GF-D8 (cell line): ENCODE measurements around the gene PBX4.

Experiments used
- DNase-seq: peaks from one replicate; lab custom pipeline; 2025; lab: John Stamatoyannopoulos, UW

The PBX4 gene

DNA sequence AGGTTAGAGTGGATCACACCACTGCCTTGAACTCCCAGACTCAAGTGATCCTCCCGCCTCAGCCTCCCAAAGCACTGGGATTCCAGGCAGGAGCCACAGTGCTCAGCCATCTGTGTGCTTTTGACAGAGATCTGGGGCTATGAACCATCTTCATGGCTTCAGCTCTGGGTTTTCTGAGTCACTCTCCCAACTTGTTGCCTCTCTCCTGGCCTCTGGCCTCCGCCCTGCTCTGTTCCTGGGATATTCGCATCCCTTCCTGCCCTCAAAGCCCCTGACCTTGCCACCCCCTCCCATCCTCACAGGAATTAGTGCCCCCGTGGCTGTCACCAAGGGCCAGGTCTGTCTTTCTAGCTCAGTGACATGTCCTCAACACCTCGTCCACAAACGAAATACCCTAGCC lies 30.7 kb upstream of the PBX4 start:
- no peak for DNase-seq

DNA sequence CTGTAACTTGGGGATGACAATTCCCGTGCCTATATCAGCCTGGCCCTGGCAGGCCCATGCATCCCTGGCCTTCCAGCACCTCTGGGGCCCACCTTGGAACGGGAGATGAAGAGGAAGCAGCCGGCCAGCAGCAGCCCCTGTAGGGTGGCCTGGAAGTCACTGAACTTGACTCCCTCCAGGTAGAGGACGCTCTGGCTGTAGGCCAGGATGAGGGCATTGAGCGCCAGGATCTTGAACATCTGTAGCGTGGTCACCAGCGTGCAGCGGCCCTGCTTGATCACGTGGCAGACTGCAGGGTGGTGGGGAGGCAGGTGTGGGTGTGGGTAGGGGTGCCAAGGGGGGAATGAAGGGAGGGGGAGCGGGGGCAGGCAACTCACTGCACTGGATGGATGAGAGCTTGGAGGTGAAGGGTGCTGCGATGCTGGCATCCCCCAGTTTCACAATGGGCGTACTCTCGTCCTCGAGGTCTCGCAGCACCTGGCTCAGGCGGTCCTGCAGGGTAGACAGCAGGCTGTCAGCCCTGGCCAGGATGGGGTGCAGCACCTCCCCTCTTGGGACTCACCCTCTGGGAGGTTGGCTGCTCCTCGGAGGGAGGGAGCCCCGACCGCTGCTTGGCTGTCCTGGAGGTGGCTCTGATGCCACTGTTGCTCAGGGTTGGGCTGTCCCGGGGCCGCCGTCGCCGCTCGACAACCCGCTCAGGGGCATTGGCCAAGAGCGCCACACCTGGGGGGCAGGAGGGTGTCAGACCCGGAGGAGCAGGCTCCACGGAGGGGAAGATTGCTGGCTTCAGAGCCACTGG lies 28.7 kb upstream of the PBX4 start:
- no peak for DNase-seq

GRCh38 chr19:19645233-19645870 lies 26.9 kb upstream of the PBX4 start:
- DNase-seq = no peak

DNA sequence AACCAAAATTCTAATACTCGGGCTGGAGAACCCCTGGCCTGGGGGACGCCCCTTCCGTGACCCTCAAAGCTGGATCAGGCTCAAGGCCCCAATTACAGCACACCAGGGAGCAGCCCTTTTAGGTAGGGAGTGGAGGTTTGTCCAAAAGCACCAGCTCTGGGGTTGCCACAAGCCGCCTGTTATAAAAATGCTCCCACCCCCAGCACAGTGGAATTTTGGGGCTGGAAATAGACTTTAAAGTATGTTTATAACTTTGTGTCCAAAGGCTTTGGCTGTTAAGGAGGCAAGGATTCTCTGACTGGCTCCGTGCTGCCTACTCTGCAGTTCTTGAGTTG lies 25.5 kb upstream of the PBX4 start:
- DNase-seq = no peak

GRCh38 chr19:19643158-19644053 lies 24.9 kb upstream of the PBX4 start, which contains the start of gene GMIP:
TSS of gene GMIP (minus strand) at chr19:19643657. CDS start at chr19:19643529, 128 bp downstream.
- DNase-seq = no peak

GRCh38 chr19:19642506-19643157 lies 24.1 kb upstream of the PBX4 start:
- no peak for DNase-seq

DNA sequence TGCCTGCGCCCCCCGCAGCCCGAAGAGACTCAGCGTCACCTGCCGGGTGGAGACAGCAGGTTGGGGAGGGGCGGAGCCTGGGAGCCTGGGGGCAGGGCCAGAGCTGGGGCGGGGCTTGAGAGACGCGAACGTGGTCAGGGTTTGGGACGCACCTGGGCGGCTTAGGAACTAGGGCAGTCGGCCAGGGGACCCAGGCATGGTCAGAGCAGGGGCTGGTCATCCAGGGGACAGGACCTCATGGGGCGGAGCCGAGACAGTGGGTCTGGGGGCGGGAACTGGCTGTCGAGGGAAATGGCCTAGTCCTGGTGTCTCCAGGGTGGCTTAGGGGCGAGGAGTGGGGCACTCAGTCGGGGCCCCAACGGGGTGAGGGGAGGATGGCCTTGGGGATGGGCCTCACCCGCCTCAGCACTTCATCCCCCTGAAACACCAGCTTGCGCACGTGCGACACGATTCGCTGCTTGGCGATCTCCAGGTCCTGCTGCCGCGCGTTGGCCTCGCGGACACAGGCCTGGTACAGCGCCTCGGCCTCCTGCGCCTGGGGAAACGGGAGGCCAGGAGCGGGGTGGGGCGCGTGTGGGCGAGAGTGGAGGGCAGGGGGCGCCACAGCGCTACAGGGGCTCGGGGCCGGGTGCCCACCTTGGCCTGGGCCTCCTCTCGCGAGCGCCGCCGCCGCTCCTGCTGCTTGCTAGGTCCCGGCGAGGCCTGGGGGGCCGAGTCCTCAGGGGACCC lies 19.2 kb upstream of the PBX4 start:
- DNase-seq = no peak

DNA sequence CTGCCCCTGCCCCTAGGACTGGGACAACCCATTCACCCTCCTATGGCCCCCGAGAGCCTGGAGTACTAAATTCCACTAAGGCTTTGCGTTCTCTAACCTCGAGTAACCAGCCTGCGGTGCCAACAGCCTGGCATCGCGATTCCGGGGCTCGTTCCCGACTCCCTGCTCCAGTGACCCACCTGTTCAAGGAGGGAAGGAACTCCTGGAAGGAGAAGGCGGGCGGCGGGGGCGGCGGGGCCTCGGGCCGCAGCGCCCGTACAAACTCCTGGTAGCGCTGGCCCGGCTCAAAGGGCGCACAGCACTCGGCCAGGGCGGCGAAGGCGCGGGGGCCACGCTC lies 18.7 kb upstream of the PBX4 start:
- no peak for DNase-seq

DNA sequence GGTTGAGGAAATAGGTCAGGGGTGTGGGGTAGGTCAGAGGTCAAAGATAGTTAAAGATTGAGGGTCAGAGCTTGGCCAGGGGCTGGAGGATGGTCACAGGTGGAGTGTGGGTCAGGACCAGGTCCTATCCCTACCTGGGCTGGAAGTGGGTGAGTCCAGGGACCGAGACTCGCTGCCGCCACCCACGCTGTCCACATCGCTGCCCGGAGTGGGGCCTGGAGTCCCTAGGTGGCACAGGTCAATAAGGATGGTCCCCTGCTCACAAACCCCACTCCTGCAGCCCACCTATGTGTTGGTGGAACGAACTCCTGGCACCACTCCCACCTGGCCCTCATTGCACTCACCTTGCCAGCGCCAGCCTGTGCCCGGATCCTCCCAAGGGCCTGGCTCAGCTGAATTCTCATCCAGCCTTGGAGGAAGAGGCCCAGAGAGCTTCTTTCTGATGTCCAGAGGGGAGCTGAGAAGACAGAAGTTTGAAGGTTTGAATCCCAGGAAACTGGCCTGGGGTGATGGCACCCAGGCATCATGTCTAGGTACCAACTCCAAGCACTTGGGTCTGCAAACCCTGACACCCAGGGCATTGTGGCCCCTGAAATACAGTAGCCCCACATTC lies 18.2 kb upstream of the PBX4 start:
- no peak for DNase-seq

DNA sequence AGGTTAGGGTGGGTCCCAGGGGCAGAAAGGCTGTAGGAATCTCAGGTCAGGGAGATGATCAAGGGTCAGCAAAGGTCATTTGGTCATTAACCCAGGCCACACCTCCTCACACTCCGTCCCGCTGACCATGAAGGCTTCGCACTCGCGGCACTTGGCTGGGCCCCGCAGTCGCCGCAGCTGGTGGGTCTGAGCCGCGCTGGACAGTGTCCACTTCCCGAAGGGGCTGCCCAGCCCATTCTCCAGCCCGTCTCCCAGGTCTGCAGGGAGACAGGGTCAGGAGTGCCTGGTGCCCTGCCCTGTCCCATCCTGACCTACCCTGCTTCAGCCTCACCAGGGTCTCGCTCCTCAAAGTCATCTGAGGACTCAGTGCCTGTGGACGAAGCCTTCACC lies 16.8 kb upstream of the PBX4 start:
- DNase-seq = no peak

GRCh38 chr19:19634516-19635312 lies 16.2 kb upstream of the PBX4 start:
- DNase-seq = no peak

DNA sequence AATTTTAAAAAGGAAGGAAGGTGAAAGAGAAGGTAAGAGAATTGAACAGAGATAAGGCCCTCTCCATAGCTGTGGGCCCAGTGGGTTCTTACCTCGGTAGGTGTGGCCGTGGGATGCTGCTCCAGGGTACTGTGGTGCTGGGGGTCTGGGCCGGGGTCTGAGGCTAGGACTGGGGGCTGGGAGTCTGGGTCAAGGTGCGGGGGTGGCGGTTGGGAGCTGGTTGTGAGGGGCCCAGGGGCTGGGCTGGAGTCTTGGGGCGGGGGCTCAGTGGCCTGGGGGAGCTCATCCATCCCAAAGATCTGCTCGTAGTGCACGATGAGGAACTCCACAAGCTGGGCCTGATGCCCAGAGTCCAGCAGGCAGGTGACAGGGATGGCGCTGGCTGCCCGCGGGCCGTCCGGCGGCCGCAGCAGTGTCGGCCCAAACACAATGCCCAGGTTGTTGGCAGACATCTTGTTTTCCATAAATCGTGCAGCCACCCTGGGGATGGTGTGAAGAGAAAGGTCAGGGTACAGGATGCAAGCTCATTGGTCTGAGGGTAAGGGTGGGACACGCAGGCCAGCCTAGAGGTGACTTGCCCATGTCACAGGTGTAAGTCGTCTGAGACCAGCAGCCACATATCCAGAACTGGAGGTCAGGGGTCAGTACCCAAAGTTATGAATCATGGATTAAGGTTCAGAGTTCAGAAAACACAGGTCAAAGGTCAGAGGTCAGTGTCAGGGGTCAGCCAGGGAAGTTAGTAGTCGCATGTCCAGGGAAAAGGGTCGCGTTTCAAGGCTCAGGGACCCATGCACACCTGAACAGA lies 15.4 kb upstream of the PBX4 start:
- no peak for DNase-seq

- no peak for DNase-seq
These were observed 14.2 kb upstream of the PBX4 start for GRCh38 chr19:19632661-19633060.

DNA sequence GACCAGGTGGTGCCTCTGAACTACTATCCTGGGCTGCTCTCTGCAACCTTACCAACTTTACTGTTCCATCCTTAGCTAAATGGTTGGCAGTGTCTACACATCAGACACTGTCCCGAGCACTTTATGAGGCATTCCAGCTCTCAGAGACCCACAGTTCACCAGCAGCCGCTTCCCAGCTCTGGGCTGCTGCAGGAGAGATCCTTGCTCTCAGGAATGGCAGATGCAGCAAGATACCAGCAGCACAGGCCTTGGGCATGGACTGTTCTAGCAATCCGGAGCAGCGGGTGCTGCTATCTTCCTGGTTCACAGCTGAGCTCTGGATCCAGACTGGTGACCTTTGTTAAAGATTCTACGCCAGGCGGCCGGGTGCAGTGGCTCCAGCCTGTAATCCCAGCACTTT lies 12.9 kb upstream of the PBX4 start:
- no peak for DNase-seq

GRCh38 chr19:19630426-19630825 lies 11.9 kb upstream of the PBX4 start:
- DNase-seq = no peak

- DNase-seq = no peak
These were observed 11.6 kb upstream of the PBX4 start for GRCh38 chr19:19630062-19630414.

DNA sequence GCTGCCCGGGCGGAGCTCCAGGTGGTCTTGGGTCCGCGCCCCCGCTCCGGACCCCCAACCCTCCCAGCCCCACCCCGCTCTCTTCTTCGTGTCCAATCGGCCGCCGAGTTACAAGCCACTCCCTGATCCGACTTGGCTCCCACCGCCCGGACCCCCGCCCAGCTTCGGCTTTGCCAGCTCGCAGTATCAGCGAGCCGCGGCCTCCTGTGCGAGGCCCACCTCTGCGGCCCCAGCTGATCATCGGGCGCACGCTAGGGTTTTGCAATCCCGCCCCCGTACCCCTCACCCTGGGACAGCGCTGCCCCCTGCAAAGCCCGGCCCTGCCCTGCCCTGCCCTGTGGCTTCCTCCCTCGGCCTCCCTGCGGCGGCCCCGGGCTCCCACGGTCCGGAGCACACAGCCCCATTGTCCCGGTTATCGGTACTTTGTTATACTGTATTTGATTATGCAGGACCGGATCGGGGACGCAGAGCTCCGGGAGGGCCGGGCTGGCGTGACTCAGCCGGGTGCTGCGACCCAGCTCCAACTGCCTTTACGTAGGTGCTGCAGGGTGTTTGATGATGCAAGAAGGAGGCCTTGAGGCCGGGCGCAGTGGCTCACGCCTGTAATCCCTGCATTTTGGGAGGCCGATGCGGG lies 10.1 kb upstream of the PBX4 start:
- DNase-seq = no peak

GRCh38 chr19:19627621-19628500 lies 9.4 kb upstream of the PBX4 start, which contains the start of gene LPAR2:
TSS of gene LPAR2 (minus strand) at chr19:19628220. CDS start at chr19:19627275, 945 bp downstream.
- DNase-seq = no peak
